HG03565 (cell line): Measurements from ENCODE around the gene BRPF1.

ENCODE experiments used
- ATAC-seq: cut with Tn5 transposase; IDR thresholded peaks from one replicate; pipeline ENCODE4 v1.9.1; 2021; ENCODE audit warnings: mild to moderate bottlenecking, moderate library complexity; ENCODE audit not compliant: unreplicated experiment

BRPF1 gene

DNA sequence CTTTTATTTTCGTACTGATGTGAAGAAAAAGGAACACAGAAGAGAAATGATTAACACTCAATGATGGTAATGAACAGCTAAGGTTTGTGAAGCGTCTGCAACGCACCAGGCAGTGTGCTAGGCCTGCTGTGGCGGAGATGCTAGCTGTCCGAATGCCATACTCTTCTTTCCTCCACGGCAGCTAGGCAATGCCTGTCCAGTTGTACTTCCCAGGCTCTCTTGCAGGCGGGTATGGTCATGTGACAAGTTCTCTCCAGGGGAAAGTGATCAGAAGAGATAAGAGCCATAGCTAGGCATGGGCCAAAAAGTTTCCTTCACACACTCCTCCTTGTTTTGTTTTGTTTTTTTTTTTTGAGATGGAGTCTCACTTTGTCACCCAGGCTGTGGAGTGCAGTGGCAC is 54.1 kb downstream of the BRPF1 start:
- ATAC-seq = no peak

DNA sequence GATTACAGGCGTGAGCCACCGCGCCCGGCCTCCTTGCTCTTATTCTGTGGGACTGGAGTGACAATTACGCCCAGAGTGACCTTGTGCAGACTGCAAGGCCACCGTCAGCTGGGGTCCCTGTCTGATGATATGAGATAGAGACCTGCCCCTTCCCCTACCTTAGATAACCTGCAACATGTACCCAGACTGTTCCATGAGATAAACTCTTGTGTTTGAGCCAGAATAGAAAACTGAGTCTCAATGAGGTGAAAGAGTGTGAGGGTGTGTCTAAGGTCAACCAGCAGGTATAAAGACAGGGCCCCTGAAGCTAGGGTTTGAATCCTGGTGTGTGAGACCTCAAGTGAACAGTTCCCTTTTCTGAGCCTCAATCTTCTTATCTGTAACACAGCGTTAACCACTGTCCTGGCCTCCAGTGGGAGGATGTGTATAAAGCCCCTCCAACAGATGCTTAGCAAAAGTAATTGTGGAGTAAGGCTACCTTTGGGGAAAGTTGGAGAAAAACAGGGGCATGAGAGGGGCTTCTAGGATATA is 54.7 kb downstream of the BRPF1 start:
- ATAC-seq = no peak

DNA sequence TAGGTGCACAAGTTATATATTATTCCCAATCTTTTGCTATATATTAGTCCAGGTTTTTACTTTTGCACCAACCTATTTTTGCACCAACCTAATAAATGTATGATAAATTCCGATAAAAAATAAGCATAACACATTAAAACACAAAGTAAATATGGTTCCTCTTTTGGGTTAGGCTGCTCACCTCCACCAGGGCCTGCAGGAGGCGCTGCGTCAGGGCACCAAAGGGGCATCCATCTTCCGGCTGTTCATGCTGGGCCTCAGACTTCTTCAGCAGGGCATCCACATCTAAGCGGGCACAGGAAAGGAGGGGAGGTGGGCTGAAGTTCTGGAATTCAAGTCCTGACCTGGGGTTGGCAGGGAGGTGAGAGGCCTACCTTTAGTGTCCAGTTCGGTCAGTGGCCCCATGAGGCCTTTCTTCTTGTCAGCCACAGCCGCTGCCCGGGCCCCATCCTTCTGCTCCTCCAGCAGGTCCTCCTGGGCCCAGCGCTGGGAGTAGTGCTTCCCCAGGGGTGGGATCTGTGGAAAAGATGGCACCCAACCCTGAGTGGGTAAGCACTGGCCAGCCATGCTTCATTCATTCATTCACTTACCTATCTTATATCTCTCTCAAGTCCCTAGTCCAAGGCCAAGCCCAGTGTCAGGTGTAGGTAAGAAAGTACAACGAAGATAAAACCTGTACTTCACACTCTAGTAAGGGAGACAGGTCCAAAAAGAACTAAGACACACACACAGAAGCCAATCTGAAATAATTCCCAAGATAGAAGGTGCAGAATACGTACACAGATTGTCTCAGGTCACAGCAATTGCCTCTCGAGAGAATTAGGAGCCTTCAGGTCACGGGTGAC is 55.5 kb downstream of the BRPF1 start:
- no peak for ATAC-seq

DNA sequence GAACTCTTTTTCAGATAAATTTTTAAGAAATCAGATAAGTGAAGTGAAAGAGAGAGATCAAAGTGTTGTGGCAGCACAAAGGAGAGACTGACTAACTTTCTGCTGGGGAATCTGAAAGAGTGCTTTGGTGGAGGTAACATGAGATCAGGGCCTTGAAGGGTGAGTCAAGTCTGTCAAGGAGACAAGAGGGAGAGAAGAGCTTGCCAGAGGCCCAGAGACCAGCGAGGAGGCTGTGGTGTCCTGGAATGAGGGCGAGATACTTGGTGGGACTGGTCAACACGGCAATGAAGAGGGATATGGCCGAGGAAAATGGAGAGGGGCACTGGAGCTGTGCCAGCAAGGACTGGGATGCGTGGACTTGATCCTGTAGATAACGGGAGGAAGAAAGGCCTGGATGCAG is 56.2 kb downstream of the BRPF1 start:
- ATAC-seq = no peak

DNA sequence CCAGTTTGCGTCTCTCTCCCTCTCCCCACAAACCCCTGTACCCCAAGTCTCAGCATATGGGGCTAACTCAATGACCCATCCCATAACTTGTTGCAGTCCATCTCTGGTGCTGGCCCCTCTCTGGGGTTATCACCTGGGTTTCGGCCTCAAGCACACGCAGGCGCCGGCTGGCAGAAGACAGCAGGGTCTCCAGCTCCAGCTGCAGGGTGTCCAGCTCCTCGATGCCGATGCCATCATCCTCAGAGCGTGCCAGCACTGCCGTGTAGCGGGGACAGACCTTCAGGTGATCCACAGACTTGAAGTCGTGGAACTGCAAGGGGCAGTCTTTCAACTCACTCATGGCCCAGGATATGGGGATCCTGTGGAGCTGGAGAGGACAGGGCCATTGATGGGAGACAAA is 59.6 kb downstream of the BRPF1 start:
- no peak for ATAC-seq

DNA sequence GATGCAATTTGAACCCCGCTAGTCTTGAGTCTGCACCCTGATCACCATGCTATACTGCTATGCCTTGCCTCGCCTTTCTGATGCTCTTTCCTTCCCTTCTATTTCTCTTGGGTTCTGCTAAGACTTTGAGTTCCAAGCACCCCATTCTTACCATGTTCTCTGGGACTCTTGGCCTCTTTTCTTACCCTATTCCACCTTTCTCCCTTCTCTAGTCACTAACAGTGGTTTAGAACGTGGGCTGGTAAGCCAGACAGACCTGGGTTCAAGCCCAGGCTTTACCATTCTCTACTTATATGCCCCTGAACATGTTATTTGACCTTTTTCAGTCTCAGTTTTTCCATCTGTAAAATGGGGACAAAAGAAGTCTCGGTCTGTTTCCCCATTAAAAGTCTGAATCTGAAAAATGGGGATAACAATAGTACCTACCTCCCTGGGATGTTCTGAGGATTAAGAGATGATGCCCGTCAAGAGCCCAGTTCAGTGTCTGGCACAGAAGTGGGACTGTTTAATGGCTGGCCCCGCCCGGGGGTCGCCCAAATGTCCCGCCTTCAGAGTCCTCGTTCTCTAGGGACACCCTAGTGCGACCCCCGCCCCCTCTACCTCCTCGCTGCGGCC is 60.4 kb downstream of the BRPF1 start:
- ATAC-seq = no peak

DNA sequence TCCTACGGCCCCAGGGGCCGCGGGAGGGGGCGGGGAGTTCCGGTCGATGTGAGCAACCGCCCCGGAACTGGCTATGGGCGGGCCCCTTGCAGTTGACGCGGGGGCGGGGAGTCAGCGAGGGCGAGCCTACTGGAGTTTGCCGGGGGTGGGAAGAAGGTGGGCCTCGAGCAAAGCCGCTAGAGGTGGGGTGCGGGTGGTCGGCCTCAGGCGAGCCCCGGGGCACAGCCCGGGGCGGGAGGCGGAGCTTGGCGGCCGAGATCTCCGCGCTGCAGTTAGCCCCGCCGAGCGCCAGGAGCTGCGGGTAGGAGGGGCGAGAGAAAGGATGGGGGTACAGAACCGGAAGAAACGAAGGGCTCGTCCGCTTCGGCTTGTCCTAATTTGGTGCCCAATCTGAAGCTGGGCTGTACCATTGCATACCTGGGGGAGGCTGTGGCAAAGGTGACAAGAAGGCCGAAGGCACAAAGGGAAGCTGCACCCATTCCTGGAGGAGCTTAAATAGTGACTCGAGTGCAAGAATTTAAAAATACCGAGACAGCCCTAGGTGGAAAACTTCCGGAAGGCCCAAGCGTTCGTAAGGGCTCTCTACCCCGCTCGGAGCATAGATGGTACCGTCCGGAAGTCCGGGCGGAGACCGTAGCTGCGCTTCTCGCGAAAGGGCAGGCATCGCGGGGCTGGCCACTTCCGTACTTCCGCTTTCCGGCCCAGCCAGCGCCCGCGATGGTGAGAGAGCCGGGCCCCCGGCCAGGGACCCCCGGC is 61.0 kb downstream of the BRPF1 start, which contains the start of the genes ARPC4 and TADA3:
Gene ARPC4 (plus strand): TSS at position 678 of the 756 bp plus-strand sequence. CDS start 40 bp downstream, at position 718.
Gene TADA3 (minus strand): TSS at position 69 of the 756 bp plus-strand sequence. CDS start 1,007 bp downstream, outside the sequence.
- peak; percentile 72 for ATAC-seq

DNA sequence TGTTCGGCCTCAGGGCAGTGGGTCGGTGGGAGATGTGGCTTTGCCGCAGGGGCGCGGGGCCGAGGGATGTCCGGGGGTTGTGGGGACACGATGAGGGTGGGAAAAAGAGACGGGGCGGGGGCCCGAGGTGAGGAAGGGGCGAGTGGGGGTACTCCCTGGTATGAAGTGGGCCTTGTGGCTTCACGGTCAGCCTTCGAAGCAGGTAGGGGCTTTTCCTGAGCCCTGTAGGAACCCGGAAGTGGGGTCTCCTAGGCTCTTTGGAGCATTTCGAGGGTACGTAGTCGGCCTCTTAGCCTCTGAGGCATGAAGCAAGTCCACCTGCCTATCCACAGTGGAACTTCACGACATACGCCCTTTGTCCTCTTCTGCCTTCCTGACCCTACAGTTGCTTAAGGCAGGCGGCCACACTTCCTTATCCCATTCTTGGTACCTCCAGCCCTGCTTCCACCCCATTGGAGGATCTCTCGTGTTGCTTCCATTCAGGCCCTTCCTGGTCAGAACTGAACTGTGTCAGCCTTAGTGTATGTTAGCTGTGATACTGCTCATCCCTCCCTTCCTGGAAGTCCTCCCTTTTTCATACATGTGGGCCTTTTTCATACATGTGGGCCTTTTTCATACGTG is 61.7 kb downstream of the BRPF1 start:
- ATAC-seq = no peak

DNA sequence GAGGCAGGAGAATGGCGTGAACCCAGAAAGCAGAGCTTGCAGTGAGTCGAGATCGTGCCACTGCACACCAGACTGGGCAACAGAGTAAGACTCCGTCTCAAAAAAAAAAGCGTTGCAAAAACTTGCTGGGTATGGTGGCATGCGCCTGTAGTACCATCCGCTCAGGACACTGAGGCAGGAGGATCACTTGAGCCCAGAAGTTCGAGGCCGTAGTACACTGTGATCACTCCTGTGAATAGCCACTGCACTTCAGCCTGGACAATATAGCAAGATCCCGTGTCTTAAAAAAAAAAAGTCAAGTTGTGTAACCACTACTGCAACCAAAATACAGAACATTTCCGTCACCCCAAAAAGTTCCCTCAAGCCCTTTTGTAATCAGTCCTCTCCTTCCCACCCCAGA is 62.9 kb downstream of the BRPF1 start:
- no peak for ATAC-seq

DNA sequence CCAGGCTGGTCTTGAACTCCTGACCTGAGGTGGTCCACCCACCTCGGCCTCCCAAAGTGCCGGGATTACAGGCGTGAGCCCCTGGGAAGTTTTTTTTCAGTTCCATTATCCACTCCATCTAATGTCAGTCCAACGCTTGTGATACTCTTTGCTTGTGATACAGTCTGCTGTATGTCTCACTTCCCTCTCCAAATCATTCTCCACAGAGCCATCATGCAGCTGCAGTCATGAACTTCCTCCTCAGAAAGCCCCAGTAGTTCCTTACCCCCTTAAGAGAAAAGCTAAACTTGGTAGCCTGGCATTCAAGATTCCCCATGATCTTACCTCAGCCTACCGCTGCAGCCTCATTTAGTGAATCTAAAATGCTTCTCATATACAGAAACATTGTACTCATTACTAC is 63.7 kb downstream of the BRPF1 start:
- no peak for ATAC-seq

DNA sequence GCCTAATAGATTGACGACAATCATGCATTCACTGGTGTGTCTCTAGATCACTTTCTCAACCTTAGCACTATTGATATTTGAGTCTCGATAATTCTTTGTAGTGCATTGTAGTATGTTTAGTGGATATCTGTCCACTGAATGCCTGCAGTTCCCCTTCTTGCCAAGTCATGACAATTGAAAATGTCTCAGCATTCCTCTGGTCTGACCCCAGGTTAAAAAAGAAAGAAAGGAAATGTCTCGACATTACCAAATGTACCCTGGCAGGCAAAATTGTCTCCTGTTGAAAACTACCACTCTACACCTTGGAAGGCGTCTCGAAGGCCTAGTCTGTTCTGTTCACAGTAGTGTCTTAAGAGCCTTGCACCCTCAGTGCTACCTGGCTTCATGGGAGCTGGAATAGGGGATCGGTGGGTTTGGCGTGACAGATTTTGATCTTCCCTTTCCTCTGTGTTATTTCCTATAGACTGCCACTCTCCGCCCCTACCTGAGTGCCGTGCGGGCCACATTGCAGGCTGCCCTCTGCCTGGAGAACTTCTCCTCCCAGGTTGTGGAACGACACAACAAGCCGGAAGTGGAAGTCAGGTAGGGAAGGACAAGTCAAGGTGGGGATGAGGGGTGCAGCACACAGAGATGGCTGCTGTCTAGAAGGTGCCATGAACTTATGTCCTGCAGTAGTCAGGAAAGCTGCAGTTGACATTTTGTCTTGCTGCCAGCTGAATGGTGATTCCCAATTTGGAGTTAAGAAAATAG is 65.8 kb downstream of the BRPF1 start:
- ATAC-seq = no peak
